ENCODE results near the gene VAPB. TPM values are rescaled to one million over a fixed set of nuclear protein-coding genes. Genes with fewer than 3 reads are reported as not detected.

The VAPB gene
- total RNA-seq, 2 donors from 2014 or later, result 53.5 to 63.3 TPM

DNA sequence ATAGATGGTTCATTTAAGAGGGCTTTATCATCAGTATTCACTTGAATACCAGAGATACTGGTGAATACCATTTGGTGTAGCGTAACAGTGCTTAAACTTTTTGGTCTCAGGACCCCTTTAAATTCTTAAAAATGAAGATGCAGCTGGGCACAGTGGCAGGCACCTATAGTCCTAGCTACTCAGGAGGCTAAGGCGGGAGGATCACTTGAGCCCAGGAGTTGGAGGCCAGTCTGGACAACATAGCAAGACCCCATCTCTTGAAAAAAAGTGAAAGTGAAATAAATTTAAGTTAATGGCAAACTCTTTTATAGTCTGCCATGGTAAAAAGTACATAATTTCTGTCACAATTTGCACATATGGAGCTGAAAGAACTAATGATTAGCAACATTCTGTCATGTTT, 39.3 kb downstream of the VAPB start:
- ATAC-seq, result no peak
- DNase-seq, result no peak
- intact Hi-C loops (cut with DNase I, micrococcal nuclease), result no loop called here

DNA sequence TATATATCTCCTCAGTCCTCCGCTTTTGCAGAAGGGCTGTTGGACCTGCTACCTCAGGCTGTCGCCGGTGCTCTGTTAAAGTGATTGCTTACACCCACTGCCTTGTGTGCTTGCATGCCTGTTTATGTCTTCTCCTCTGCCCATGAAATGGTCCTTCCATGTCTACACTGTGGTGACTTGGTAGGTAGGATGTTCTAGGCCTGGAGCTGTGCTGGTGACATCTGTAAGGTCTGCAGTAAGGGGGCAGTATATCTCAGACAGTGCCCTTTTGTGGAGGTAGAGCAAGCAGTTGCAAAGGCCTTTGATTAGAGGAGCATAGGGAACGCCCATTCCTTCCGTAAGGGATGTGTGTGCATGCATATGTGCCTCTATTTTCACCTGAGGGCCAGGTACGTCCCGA, 40.3 kb downstream of the VAPB start:
- intact Hi-C loops (cut with DNase I, micrococcal nuclease), result no loop called here
- ATAC-seq (no peak), DNase-seq (no peak)

DNA sequence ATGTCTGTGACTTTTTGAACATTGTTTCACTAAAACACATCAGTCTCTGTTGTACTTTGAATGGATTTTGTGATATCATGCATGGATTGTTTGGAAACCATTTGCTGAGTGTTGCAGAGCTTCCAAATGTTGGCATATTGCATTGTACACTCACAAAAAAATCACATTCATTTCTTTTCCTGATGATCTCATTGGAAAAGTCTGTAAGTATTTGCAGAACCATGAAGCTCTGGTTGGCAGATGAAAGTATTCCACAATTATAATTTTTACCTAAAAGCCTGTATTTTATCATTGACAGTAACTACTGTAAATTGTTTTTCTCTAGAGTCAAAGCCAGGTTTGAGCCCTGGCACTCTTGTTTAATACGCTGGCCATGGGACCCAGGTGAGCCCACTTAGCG, 42.1 kb downstream of the VAPB start:
- DNase-seq (no peak), ATAC-seq (no peak)
- intact Hi-C loops (cut with DNase I, micrococcal nuclease), result no loop called here

DNA sequence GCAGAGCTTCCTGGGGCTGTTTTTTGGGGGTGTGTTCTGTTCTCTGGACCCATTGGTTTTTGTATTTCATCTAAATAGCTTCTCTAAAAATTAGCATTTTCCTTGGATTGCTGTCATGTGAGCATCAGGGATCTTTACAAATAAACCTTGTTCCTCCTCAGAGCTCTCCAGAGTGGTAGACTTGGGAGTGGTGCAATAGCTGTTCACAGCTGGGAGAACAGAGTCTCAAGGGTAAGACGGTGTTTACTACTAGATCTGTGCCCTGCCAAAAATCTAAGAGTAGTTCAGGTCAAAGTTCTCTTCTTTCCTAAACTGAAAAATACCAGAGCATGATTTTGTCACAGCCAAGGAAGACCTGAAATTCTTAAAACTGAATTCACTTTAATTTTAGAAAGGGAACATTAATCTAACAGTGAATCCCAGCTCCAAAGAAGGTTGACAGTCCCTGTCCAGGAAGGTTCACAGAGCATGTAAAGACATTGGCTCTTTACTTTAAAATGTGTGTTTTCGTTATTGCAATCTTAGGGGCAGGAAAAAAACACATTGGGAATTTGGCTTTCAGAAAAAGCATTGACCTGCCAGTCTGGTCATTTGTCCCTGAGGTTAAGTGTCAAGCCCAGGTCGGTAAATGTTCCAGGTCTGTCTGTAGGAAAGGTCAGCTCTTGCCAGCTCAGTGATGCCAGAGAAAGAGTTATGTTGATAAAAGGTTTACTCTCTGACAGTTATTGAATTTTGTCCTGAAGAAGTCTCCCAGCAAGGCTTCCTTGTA, 43.3 kb downstream of the VAPB start:
- ATAC-seq, result peak; percentile 48
- DNase-seq, result no peak
- intact Hi-C loops (cut with DNase I, micrococcal nuclease), result no loop called here

DNA sequence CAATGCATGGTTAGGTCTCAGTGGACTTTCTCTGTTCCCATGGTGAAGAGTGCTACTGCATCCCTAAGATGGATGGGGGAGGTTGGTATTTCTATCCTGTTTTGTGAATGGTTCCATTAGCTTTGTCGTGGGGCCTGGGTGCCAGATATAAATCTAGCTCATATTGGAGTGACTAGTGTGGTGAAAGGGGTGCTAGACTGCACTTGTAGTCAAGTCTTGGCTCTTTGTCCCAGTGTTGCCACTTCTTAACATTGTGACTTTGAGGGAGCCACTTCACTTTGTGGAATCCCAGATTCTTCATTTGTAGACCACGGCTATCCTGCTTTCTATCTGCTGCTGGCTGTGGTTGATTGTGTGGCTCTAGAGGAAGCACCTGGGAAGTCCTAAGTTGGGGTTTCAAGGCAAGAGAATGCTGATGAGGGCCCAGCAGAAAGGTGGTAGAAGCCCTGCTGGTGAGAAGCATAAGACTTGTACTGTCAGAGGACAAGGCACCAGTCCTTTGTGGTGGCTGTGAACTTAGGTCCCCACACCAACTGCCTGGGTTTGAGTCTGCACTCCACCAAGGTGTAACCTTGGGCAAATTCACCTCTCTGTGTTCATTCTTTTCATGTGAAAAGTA, 44.1 kb downstream of the VAPB start:
- intact Hi-C loops (cut with DNase I, micrococcal nuclease), result no loop called here
- ATAC-seq, result no peak
- DNase-seq, result no peak

DNA sequence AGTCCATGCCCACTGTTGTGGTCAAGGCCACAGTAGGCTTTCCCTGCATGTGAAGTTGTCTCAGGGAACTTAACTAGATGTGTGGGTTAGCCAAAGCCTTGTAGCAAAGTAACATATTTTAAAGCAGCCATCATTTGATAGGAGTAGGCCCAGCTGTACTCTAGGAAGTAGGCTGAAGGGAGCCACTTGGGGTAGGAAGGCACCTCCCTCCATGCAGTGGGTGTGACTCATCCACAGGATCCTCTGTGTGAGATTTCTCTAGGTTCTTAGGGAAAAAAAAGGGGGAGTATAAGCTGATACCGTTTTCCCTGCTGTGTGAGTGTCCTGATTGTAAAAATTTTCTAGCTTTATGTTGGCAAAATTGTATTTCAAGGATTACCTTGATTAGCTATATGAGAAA, 44.7 kb downstream of the VAPB start:
- DNase-seq (no peak), ATAC-seq (peak; percentile 64)
- intact Hi-C loops (cut with DNase I, micrococcal nuclease), result no loop called here

DNA sequence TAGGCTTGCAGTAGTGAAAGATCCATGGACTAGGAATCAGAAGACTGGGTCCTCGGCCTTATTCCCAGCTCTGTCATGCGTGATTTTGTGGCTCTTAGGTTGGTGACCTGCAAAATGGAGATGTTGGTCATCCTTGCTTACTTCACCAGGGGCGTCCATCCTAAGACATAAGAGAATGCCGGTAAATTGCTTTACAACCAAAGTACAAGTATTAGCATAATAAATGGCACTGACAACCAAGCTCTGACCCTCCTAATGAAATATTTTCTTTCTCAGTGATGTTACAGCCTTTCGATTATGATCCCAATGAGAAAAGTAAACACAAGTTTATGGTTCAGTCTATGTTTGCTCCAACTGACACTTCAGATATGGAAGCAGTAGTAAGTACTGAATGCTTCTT, 45.3 kb downstream of the VAPB start:
- DNase-seq (no peak), ATAC-seq (peak; percentile 57)
- intact Hi-C loops (cut with DNase I, micrococcal nuclease), result no loop called here

DNA sequence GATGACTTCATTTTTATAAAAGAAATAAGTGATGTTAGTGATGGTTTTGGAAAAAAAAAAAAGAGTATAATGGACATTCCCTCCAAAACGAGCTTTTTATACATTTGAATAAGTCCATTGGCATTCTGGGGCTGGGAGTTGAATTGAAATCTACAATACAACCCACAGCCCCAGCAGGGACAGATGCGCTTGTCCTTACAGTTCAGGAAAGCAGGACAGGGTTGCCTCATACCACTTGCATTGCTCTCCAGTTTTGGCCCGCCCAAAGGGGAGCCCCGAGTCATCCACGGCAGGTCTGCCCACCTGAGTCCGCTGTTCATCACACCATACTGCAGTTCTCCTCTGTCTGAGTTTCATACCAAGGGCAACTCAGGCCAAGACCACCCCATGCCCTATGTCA, 46.2 kb downstream of the VAPB start:
- DNase-seq, result no peak
- intact Hi-C loops (cut with DNase I, micrococcal nuclease), result no loop called here
- ATAC-seq, result no peak

DNA sequence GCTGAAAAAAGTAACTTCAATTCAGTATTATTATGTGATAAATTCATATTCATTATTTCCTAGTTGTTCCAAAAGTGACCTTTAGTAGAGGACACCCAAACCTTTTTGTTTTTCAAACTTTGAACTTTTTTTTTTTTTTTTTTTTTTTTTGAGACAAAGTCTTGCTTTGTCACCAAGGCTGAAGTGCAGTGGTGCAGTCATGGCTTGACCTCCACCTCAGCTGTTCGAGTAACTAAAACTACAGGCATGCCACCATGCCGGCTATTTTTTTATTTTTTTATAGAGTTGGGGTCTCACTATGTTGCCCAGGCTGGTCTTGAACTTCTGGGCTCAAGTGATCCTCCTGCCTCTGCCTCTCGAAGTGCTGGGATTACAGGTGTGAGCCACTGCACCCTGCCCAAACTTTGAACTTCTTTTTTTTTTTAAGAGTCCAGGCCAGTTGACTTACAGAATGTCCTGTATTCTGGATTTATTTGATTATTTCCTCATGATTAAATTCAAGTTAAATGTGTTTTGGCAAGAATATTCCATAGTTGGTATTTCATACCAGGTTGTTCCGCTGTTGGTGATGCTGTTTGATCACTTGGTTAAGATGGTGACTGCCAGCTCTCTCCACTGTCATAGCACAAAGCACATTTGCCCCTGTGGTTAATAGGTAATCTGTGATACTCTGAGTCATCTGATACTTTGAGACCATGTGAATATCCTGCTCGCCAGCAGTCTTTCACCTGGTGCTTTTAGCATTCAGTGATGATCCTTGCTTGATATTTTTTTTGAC, 48.0 kb downstream of the VAPB start:
- no peak for DNase-seq
- intact Hi-C loops (cut with DNase I, micrococcal nuclease), result no loop called here
- peak; percentile 90 for ATAC-seq

DNA sequence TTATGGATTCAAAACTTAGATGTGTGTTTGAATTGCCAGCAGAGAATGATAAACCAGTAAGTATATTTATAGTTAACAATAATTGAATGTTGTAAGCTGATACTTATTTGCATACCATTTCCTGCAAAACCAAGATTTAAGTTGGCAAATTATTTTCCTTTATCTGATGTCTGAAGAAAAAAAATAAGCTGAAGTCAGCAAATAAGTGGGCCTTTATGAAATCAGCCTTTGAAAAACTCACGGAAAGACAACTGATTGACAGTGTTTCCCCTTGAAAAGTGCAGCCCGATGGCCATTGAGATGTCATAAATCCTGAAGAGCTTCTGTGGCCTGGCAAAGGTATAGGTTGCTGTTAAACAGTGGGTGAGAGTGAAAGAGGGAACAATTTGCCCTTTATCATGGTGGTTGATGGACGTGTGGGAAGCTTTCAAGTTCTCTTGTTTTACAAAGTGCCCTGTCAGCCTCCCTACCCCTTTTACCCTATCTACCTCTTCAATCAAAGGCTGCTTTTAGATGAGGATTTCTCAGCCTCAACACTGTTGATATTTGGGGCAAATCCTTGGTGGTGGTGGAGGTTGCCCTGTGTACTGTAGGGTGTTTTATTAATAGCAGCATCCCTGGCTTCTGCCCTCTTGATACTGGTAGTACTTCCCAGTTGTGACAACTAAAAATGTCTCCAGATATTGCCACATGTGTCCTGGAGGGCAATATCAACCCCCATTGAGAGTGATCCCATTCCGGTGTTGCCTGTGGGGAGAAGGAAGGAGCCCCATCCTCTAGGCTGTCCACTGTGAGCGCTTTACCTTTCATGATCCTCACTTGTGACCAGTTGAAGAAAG, 50.2 kb downstream of the VAPB start:
- ATAC-seq, result no peak
- no peak for DNase-seq
- intact Hi-C loops (cut with DNase I, micrococcal nuclease), result no loop called here

DNA sequence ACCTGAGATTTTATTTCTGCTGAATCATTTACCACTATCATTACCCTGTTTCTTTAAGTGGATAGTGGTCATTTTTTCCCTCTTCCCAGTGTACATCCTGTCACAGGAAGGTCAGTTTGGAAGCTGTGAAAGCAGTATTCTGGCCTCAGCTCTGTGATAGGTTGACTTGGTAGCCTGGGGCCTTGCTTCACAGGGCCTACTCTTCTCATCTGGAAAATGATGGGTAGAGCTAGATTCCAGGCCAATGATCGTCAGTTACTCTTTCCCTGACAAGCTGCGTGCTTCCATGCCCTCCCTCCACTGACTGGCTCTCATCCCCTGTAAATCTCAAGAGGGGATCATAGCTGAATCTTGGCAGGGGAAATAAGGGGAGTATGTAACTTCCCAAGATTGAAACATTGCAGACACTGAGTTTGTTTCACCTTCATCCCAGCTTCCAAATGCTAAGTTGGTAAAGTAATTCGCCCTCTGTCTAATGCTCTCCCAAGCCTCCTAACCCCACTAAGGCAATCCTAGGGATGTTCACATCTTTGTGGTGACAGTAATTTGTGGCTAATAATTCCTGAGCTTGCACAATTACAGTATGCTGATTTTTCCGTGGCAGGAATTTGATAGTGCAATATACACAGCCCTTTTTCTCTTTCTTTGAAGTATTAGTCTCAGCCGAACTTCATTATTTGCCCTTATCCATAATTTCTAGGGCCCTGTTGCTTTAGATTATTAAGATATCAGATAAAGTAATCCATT, 51.2 kb downstream of the VAPB start:
- ATAC-seq (no peak), DNase-seq (no peak)
- intact Hi-C loops (cut with DNase I, micrococcal nuclease), result loop anchor here in 1 of 2 donors (10.0 kb wide), 1 partner anchor 205 kb away; no protein-coding TSS in a partner anchor

DNA sequence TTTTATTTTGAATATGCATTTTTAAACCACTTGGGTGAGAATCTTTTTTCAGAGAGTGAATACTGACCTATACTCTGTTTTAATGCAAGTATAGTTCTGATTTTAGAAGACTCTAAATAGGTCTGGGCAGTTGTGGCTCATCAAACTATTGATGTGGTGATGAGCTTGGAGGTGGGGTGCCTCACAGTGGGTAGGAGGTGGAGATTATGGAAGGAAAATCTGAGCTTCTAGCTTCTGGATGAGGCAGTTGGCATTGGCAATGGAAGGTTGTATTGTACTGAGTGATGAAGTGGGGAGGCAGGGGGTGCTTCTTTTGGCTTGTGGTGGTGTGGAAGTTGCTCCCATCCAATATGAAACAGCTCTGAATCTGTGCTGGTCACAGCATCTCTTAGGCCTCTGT, 52.7 kb downstream of the VAPB start:
- intact Hi-C loops (cut with DNase I, micrococcal nuclease), result loop anchor here in 1 of 2 donors (10.0 kb wide), 1 partner anchor 207 kb away; no protein-coding TSS in a partner anchor
- ATAC-seq (no peak), DNase-seq (no peak)

DNA sequence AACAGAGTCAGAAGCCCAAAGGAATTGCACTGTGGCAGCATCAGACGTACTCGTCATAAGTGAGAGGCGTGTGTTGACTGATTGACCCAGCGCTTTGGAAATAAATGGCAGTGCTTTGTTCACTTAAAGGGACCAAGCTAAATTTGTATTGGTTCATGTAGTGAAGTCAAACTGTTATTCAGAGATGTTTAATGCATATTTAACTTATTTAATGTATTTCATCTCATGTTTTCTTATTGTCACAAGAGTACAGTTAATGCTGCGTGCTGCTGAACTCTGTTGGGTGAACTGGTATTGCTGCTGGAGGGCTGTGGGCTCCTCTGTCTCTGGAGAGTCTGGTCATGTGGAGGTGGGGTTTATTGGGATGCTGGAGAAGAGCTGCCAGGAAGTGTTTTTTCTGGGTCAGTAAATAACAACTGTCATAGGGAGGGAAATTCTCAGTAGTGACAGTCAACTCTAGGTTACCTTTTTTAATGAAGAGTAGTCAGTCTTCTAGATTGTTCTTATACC, 55.8 kb downstream of the VAPB start:
- intact Hi-C loops (cut with DNase I, micrococcal nuclease), result loop anchor here in 1 of 2 donors (10.0 kb wide), 1 partner anchor 210 kb away; no protein-coding TSS in a partner anchor
- ATAC-seq, result no peak
- no peak for DNase-seq

DNA sequence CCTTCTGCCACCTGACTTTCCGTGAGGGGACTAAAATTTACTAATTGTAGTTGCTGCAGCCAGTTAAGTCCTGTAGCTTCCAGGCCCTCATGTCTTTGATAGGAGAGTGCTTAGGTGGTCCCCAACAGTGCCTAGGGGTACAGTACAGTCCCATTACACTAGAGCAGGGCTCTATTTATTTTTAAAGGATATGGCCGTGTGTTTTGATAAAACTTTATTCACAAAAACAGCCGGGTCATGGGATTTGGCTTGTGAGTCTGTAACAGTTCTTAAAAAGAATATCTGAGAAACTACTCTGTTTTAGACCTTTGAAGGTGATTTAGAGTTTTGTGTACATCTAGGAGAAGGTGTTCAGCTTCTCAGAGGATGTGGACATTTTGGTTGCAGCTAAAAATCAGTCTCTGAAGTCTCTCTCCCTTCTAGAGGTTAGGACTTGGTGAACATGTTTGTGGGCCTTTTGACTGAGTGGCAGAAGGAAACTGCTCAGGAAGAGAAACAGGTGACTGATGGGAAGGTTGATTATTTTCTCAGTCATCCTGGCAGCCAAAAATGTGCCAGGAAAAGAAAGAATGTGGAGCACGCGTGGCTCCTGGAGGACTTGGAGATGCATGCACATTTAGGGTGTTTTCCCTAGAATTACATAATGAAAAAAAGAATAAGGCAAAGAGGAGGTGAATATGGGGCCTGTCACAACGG, 57.4 kb downstream of the VAPB start:
- DNase-seq (no peak), ATAC-seq (no peak)
- intact Hi-C loops (cut with DNase I, micrococcal nuclease), result loop anchor here in 1 of 2 donors (10.0 kb wide), 1 partner anchor 212 kb away; no protein-coding TSS in a partner anchor

DNA sequence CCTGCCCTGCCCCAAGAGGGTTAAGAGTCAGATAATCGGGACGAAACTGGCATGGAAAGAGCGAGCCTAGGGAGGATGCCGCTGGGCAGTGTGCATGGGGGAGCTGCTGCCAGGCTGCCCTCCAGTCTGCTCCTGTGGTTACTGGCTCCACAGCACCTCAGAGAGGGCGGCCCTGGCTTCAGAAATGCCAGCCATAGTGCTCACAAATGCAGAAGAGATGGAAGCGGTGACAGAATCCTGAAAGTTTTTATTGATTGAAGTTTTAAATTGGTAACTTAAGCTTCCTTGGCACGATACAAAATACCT, 57.9 kb downstream of the VAPB start:
- intact Hi-C loops (cut with DNase I, micrococcal nuclease), result loop anchor here in 1 of 2 donors (10.0 kb wide), 1 partner anchor 212 kb away; no protein-coding TSS in a partner anchor
- DNase-seq (no peak), ATAC-seq (no peak)

DNA sequence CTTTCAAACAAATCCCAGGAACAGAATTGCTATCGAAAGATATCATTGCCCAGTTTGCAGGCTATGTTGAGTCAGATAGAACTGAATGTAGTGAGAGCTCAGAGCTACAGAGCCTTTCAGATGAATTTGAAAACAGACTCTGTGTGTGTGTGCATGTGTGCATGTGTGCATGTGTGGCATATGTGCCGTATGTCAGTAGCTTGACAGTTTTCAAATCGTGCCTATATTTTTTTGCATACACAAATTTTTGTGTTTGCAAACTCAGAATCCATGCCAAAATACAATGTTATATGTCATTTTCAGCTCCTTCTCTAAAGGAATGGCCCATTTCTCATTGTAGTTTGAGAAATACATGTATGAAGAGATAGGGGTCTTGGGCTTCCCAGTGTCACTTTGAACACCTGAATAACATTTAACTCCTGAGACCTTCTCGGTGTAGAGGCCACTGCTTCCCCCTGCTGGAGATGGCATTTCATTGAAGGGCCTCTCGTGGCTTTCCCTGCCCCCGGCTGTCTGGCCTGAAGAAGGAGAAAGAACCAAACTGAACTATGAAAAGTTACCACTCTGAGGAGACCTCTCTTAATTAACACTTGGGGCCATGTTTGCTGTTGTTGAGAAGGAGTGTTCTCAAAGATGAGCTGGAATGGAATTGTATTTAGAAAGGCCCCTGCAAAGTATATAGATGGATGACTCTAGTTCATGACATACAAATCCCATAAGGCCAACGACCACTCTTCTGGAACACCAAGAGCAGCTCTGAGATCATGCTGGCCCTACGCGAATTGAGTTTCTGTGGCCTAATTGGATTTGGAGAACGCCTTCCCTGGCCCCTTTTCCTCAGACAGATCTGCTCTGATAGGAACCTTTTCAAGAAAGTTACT, 58.7 kb downstream of the VAPB start:
- peak in 1 of 2 donors; percentile 64 for DNase-seq
- intact Hi-C loops (cut with DNase I, micrococcal nuclease), result loop anchor here in 1 of 2 donors (10.0 kb wide), 1 partner anchor 213 kb away; no protein-coding TSS in a partner anchor
- ATAC-seq, result peak; percentile 84
